ENCODE measurements around the gene ALG10B.
"Not testable (repeated sequence)": the region's sequence is repeated elsewhere in the genome, so short reads cannot be mapped to it uniquely, and the experiment has no call there.

DNA sequence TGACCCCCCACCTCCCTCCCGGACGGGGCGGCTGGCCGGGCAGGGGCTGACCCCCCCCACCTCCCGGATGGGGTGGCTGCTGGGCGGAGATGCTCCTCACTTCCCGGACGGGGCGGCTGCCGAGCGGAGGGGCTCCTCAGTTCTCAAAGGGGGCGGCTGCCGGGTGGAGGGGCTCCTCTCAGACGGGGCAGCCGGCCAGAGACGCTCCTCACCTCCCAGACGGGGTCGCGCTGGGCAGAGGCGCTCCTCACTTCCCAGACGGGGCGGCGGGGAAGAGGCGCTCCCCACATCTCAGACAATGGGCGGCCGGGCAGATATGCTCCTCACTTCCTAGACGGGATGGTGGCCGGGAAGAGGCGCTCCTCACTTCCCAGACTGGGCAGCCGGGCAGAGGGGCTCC lies 13.8 kb downstream of the ALG10B start:
- not testable (repeated sequence) for TF ChIP-seq CTCF (tag by site-specific recombination; IDR thresholded peaks at IDR 0.05); ZNF776 (tag by site-specific recombination; IDR thresholded peaks at IDR 0.05; ENCODE audit: borderline replicate concordance); ZNF571 (tag by site-specific recombination; IDR thresholded peaks at IDR 0.05); ZNF510 (tag by site-specific recombination; IDR thresholded peaks at IDR 0.05; ENCODE audit: insufficient replicate concordance); ZNF138 (tag by site-specific recombination; IDR thresholded peaks at IDR 0.05; ENCODE audit: borderline replicate concordance); ZNF239 (tag by site-specific recombination; IDR thresholded peaks at IDR 0.05); IKZF3 (tag by site-specific recombination; IDR thresholded peaks at IDR 0.05); ZNF488 (tag by site-specific recombination; IDR thresholded peaks at IDR 0.05); ZNF660 (tag by site-specific recombination; IDR thresholded peaks at IDR 0.05)
- TF ChIP-seq, protein P1, sequence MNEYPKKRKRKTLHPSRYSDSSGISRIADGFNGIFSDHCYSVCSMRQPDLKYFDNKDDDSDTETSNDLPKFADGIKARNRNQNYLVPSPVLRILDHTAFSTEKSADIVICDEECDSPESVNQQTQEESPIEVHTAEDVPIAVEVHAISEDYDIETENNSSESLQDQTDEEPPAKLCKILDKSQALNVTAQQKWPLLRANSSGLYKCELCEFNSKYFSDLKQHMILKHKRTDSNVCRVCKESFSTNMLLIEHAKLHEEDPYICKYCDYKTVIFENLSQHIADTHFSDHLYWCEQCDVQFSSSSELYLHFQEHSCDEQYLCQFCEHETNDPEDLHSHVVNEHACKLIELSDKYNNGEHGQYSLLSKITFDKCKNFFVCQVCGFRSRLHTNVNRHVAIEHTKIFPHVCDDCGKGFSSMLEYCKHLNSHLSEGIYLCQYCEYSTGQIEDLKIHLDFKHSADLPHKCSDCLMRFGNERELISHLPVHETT (tag by site-specific recombination; IDR thresholded peaks at IDR 0.05) = not testable (repeated sequence)
- TF ChIP-seq, protein P2, sequence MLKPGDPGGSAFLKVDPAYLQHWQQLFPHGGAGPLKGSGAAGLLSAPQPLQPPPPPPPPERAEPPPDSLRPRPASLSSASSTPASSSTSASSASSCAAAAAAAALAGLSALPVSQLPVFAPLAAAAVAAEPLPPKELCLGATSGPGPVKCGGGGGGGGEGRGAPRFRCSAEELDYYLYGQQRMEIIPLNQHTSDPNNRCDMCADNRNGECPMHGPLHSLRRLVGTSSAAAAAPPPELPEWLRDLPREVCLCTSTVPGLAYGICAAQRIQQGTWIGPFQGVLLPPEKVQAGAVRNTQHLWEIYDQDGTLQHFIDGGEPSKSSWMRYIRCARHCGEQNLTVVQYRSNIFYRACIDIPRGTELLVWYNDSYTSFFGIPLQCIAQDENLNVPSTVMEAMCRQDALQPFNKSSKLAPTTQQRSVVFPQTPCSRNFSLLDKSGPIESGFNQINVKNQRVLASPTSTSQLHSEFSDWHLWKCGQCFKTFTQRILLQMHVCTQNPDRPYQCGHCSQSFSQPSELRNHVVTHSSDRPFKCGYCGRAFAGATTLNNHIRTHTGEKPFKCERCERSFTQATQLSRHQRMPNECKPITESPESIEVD (tag by site-specific recombination; IDR thresholded peaks at IDR 0.05) = not testable (repeated sequence)
